ENCODE measurements around the gene CENPN. TPM values are rescaled to one million over a fixed set of nuclear protein-coding genes. Genes with fewer than 3 reads are reported as not detected.

The CENPN gene
- 5.9 TPM for total RNA-seq
- long read RNA-seq, partial matches to known transcripts = 0 of 9 reads
- long read RNA-seq, other reads (novel, unspliced or antisense) = 1 of 9 reads

- peak; percentile 99 for DNase-seq (ENCODE audit: low spot score)
Observed at GRCh38 chr16:81006813-81007695, at the start of gene CENPN, which contains the start of gene CMC2. Gene CENPN, plus strand, starts transcription at chr16:81007214. Its CDS starts 4,726 bp downstream, at chr16:81011940. Gene CMC2, minus strand, starts transcription at chr16:81006885. Its CDS starts 9,491 bp downstream, at chr16:80997394.

GRCh38 chr16:80958284-80958683 is 48.7 kb upstream of the CENPN start:
- no peak for DNase-seq (ENCODE audit: low spot score)

GRCh38 chr16:80962879-80963278 is 44.1 kb upstream of the CENPN start:
- no peak for DNase-seq (ENCODE audit: low spot score)

- no peak for DNase-seq (ENCODE audit: low spot score)
Observed at GRCh38 chr16:80964351-80964750, 42.7 kb upstream of the CENPN start.

GRCh38 chr16:80966617-80967016 is 40.4 kb upstream of the CENPN start:
- no peak for DNase-seq (ENCODE audit: low spot score)

- DNase-seq (ENCODE audit: low spot score) = no peak
Observed at GRCh38 chr16:80968386-80969113, 38.5 kb upstream of the CENPN start.

- DNase-seq (ENCODE audit: low spot score) = no peak
Observed at GRCh38 chr16:80969114-80969484, 37.9 kb upstream of the CENPN start.

GRCh38 chr16:80971819-80972218 is 35.2 kb upstream of the CENPN start:
- DNase-seq (ENCODE audit: low spot score) = no peak

- DNase-seq (ENCODE audit: low spot score) = no peak
Observed at GRCh38 chr16:80972611-80973010, 34.4 kb upstream of the CENPN start.

GRCh38 chr16:80973991-80974390 is 33.0 kb upstream of the CENPN start:
- DNase-seq (ENCODE audit: low spot score) = no peak

GRCh38 chr16:80974649-80975376 is 32.2 kb upstream of the CENPN start:
- DNase-seq (ENCODE audit: low spot score) = no peak

GRCh38 chr16:80976946-80977345 is 30.1 kb upstream of the CENPN start:
- no peak for DNase-seq (ENCODE audit: low spot score)

GRCh38 chr16:80981103-80981502 is 25.9 kb upstream of the CENPN start:
- no peak for DNase-seq (ENCODE audit: low spot score)

GRCh38 chr16:80982646-80983045 is 24.4 kb upstream of the CENPN start:
- DNase-seq (ENCODE audit: low spot score) = no peak

GRCh38 chr16:80984124-80984892 is 22.7 kb upstream of the CENPN start:
- no peak for DNase-seq (ENCODE audit: low spot score)

GRCh38 chr16:80985611-80986010 is 21.4 kb upstream of the CENPN start:
- DNase-seq (ENCODE audit: low spot score) = no peak

GRCh38 chr16:80986557-80986956 is 20.5 kb upstream of the CENPN start:
- no peak for DNase-seq (ENCODE audit: low spot score)

- no peak for DNase-seq (ENCODE audit: low spot score)
Observed at GRCh38 chr16:80988756-80989155, 18.3 kb upstream of the CENPN start.

GRCh38 chr16:80989801-80990200 is 17.2 kb upstream of the CENPN start:
- DNase-seq (ENCODE audit: low spot score) = no peak

- no peak for DNase-seq (ENCODE audit: low spot score)
Observed at GRCh38 chr16:80990577-80990976, 16.4 kb upstream of the CENPN start.

GRCh38 chr16:80990978-80991377 is 16.0 kb upstream of the CENPN start:
- DNase-seq (ENCODE audit: low spot score) = no peak

Measured in mesenteric fat pad (tissue), 1 donor.